Measurements from ENCODE around the gene ZBTB16.

DNA sequence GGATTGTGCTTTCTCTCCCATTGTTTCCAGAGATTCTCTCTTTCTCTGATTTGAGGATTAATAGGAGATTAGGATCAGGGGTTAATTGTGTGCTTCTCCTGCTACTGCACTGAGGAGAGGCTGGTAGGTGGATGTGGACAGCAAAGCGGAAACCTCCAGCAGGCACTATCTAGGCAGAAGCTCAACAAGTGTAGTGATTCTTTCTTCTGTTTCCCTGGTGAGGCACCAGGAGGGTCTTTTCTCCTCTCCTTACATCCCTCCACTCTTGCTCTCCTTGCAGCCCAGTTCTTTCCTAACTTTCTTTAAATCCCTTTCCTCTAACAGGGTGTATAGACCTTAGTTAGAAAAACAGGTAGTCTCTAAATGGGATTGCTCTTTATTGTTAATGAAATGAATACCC, 1.9 kb upstream of the ZBTB16 start:
- TF ChIP-seq, protein P1, sequence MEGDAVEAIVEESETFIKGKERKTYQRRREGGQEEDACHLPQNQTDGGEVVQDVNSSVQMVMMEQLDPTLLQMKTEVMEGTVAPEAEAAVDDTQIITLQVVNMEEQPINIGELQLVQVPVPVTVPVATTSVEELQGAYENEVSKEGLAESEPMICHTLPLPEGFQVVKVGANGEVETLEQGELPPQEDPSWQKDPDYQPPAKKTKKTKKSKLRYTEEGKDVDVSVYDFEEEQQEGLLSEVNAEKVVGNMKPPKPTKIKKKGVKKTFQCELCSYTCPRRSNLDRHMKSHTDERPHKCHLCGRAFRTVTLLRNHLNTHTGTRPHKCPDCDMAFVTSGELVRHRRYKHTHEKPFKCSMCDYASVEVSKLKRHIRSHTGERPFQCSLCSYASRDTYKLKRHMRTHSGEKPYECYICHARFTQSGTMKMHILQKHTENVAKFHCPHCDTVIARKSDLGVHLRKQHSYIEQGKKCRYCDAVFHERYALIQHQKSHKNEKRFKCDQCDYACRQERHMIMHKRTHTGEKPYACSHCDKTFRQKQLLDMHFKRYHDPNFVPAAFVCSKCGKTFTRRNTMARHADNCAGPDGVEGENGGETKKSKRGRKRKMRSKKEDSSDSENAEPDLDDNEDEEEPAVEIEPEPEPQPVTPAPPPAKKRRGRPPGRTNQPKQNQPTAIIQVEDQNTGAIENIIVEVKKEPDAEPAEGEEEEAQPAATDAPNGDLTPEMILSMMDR (IDR thresholded peaks at IDR 0.05; ENCODE audit: poor library complexity, severe bottlenecking) = no peak
- TF ChIP-seq TAF1 (IDR thresholded peaks at IDR 0.05; ENCODE audit: low read depth) (no peak), EZH2 (IDR thresholded peaks at IDR 0.05; ENCODE audit: borderline replicate concordance, insufficient read depth, low read length, poor library complexity, severe bottlenecking) (no peak), EP300 (conservative IDR thresholded peaks at IDR 0.05; ENCODE audit: poor library complexity, severe bottlenecking) (no peak), MXI1 (conservative IDR thresholded peaks at IDR 0.05; ENCODE audit: poor library complexity, severe bottlenecking) (no peak), SMC3 (conservative IDR thresholded peaks at IDR 0.05; ENCODE audit: poor library complexity) (no peak)
